Measurements from ENCODE around the gene SCRN1. TPM values are rescaled to one million over a fixed set of nuclear protein-coding genes. Genes with fewer than 3 reads are reported as not detected.

Gene SCRN1
- total RNA-seq, 2 donors from 2014 or later = 33.8 to 99.8 TPM

DNA sequence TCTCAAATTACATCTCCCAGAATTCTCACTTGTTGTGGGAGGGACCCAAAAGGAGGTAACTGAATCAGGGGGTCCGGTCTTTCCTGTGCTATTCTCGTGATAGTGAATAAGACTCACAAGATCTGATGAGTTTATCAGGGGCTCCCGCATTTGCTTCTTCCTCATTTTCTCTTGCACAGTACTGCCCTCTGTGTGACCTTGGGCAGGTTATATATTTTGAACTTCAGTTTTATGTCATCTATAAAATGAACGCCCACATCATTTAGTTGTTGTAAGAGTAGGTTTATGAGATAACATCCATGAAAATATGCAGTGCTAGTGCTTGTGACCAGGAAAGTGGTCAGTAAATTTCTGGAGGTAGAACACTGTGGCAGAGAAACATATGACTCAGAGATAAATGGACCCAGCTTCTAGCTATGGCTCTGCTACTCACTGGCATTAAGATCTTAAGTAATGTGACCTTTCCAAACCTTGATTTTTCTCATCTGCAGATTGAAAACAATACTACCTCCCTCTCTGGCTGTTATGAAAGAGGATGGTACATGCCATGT is 44.3 kb downstream of the SCRN1 start:
- H3K27me3 ChIP-seq (replicated peaks; ENCODE audit: insufficient read depth) = no peaks in the 10 kb centered on the region
- no peak for DNase-seq (ENCODE audit: low spot score)
- H3K4me3 ChIP-seq = no peak overlapping the region
- no peaks in the 10 kb centered on the region for H3K4me1 ChIP-seq (replicated peaks)
- TF ChIP-seq POLR2A (IDR thresholded peaks at IDR 0.05) = no peak
- TF ChIP-seq, protein P1, sequence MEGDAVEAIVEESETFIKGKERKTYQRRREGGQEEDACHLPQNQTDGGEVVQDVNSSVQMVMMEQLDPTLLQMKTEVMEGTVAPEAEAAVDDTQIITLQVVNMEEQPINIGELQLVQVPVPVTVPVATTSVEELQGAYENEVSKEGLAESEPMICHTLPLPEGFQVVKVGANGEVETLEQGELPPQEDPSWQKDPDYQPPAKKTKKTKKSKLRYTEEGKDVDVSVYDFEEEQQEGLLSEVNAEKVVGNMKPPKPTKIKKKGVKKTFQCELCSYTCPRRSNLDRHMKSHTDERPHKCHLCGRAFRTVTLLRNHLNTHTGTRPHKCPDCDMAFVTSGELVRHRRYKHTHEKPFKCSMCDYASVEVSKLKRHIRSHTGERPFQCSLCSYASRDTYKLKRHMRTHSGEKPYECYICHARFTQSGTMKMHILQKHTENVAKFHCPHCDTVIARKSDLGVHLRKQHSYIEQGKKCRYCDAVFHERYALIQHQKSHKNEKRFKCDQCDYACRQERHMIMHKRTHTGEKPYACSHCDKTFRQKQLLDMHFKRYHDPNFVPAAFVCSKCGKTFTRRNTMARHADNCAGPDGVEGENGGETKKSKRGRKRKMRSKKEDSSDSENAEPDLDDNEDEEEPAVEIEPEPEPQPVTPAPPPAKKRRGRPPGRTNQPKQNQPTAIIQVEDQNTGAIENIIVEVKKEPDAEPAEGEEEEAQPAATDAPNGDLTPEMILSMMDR (IDR thresholded peaks at IDR 0.05) = no peak
- no peak for TF ChIP-seq POLR2AphosphoS5 (IDR thresholded peaks at IDR 0.05)
- intact Hi-C loops (cut with DNase I) = no loop called here
- H3K27ac ChIP-seq = no peak overlapping the region
- H3K36me3 ChIP-seq = no peaks in the 10 kb centered on the region
- 88% methylated on average over 4 of the region's 4 CpGs for WGBS
- H3K9me3 ChIP-seq = no peaks in the 10 kb centered on the region

GRCh38 chr7:29940199-29940598 is 49.4 kb downstream of the SCRN1 start:
- Histone ChIP-seq H3K4me3 (no peak overlapping the region), H3K4me1 (replicated peaks) (no peaks in the 10 kb centered on the region), H3K9me3 (no peaks in the 10 kb centered on the region), H3K27ac (no peak overlapping the region), H3K27me3 (replicated peaks; ENCODE audit: insufficient read depth) (no peaks in the 10 kb centered on the region), H3K36me3 (no peaks in the 10 kb centered on the region)
- DNase-seq (ENCODE audit: low spot score) = no peak
- intact Hi-C loops (cut with DNase I) = no loop called here
- 95% methylated on average over 2 of the region's 2 CpGs for WGBS
- TF ChIP-seq, protein P1 (IDR thresholded peaks at IDR 0.05) = no peak
- TF ChIP-seq POLR2AphosphoS5 (IDR thresholded peaks at IDR 0.05) (no peak), POLR2A (IDR thresholded peaks at IDR 0.05) (no peak)

DNA sequence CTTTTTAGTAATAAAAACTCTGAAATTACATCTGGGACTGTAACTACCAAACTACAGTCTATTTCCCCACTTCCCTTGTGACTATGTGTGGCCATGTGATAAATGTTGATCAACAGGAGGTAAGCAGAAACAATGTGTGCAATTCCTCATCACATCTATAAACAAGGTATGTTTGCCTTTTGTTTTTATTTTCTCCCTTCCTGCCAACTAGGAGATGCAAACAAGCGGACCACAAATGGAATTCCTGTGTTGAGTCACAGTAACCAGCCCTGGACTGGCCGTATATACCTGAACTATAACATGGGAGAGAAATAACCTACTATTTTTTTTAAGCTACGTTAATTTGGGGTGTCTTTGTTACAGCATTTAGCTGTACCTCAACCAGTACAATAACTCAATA is 52.5 kb downstream of the SCRN1 start:
- WGBS = 97% methylated on average over 3 of the region's 3 CpGs
- H3K27me3 ChIP-seq (replicated peaks; ENCODE audit: insufficient read depth) = no peaks in the 10 kb centered on the region
- DNase-seq (ENCODE audit: low spot score) = no peak
- H3K4me3 ChIP-seq = no peak overlapping the region
- intact Hi-C loops (cut with DNase I) = no loop called here
- no peak for TF ChIP-seq POLR2A (IDR thresholded peaks at IDR 0.05)
- TF ChIP-seq POLR2AphosphoS5 (IDR thresholded peaks at IDR 0.05) = no peak
- TF ChIP-seq, protein P1 (IDR thresholded peaks at IDR 0.05) = no peak
- no peak overlapping the region for H3K27ac ChIP-seq
- H3K4me1 ChIP-seq (replicated peaks) = no peaks in the 10 kb centered on the region
- no peaks in the 10 kb centered on the region for H3K9me3 ChIP-seq
- no peaks in the 10 kb centered on the region for H3K36me3 ChIP-seq

DNA sequence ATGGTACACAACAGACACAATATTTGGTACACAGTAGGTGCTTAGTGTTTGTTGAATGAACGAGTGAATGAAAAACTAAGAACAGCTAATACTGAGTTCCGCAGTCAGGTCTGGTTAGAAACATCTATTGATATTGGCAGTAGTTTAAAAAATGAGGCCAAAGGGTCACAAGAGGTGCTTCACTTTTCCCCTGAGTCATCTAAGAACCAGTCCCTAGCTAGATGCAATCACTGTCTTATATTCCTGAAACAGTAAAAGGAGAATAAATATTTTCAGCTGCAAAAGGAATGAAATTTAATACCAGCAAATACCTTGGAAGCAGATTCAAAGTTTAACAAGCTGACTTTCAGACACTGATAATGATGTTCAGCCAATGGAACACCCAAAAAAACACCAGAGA is 54.5 kb downstream of the SCRN1 start:
- WGBS = 52% methylated on average over 2 of the region's 2 CpGs

More for the DNA sequence above, 54.5 kb downstream of the SCRN1 start:
- H3K36me3 ChIP-seq = peaks cover 0 to 3% of the 10 kb centered on the region in 2 donors
- H3K9me3 ChIP-seq = no peaks in the 10 kb centered on the region
- no peaks in the 10 kb centered on the region for H3K27me3 ChIP-seq (replicated peaks; ENCODE audit: insufficient read depth)
- no peak for DNase-seq (ENCODE audit: low spot score)
- H3K27ac ChIP-seq = no peak overlapping the region
- TF ChIP-seq POLR2A (IDR thresholded peaks at IDR 0.05) (no peak), POLR2AphosphoS5 (IDR thresholded peaks at IDR 0.05) (no peak)
- TF ChIP-seq, protein P1 (IDR thresholded peaks at IDR 0.05) = no peak
- H3K4me1 ChIP-seq (replicated peaks) = no peaks in the 10 kb centered on the region
- intact Hi-C loops (cut with DNase I) = no loop called here
- H3K4me3 ChIP-seq = no peak overlapping the region

Measured in prostate gland (tissue), 2 donors.